HepG2 (cell line): Measurements from ENCODE around the gene MYH10.

Experiments used
- CREM ChIP-seq, 2 experiments: sonication (generic) in 1 of 2; formaldehyde crosslinking in 1 of 2; IDR thresholded peaks; 2 replicates each; pipeline versions ENCODE4 v1.4.0 to v1.6.1; 2016 to 2020; ENCODE audit warnings: antibody characterized with exemption in 1 of 2, mild to moderate bottlenecking in 1 of 2, missing genetic modification reagents in 1 of 2
- HMG20A ChIP-seq: IDR thresholded peaks from 2 replicates; pipeline ENCODE4 v1.6.1; 2016; ENCODE audit warnings: borderline replicate concordance
- SNAI1 ChIP-seq: sonication (generic); formaldehyde crosslinking; IDR thresholded peaks from 2 replicates; pipeline ENCODE4 v1.5.0; 2020; ENCODE audit warnings: mild to moderate bottlenecking, missing genetic modification reagents, borderline replicate concordance
- TAF1 ChIP-seq: sonication (generic); formaldehyde crosslinking; IDR thresholded peaks from 2 replicates; pipeline ENCODE4 v1.4.0; 2020; ENCODE audit warnings: missing genetic modification reagents
- ZNF143 ChIP-seq: sonication (generic); formaldehyde crosslinking; IDR thresholded peaks from 2 replicates; pipeline ENCODE4 v1.4.0; 2020; ENCODE audit warnings: missing genetic modification reagents

DNA sequence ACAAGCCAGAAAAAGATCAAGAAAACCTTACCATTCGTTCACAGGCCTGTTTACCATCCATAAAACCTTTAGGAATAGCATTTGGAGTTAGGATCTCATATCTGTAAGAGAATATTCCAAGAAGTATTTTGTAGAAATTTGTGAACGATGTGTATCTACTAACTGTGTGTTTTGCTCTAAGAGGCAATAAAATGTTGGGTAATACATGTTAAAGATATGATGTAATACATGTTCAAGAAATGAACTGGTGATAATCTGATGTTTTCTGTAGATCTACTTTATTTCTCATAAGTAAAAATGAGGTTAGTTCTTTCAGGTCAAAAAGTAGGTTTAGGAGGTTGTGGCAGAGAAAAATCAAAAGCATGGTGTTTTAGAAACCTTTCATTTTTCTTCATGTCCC is 111.7 kb downstream of the MYH10 start:
- no peak for TF ChIP-seq TAF1
- TF ChIP-seq HMG20A (CRISPR knock-in tag) = no peak
- TF ChIP-seq CREM (IDR thresholded peaks at IDR 0.05) = no peak
- no peak for TF ChIP-seq CREM (CRISPR knock-in tag; IDR thresholded peaks at IDR 0.05)
- no peak for TF ChIP-seq SNAI1 (CRISPR knock-in tag)
- no peak for TF ChIP-seq ZNF143 (CRISPR knock-in tag)
